Neural cell (in vitro differentiated cells): ENCODE measurements around the gene AIF1. TPM values are rescaled to one million over a fixed set of nuclear protein-coding genes. Genes with fewer than 3 reads are reported as not detected.

Experiments
- H2AFZ ChIP-seq: fragments of 200-600, 300-800 bp; sonication (generic), shearing (Covaris generic); 2 replicates; pipeline ENCODE4 v1.6.0; 2014; ENCODE audit warnings: low read depth, mild to moderate bottlenecking, antibody characterized with exemption, low read length, moderate library complexity
- H3F3A ChIP-seq: fragments of 200-600 bp; shearing (Covaris generic); 2 replicates; pipeline ENCODE4 v1.6.1; 2016; ENCODE audit warnings: mild to moderate bottlenecking, moderate library complexity, mixed read lengths, antibody characterized with exemption, low read length; ENCODE audit not compliant: insufficient read depth, poor library complexity, severe bottlenecking
- H3K27ac ChIP-seq: fragments of 200-600, 300-800 bp; sonication (generic), shearing (Covaris generic); 2 replicates; pipeline ENCODE4 v1.5.1; 2014; ENCODE audit warnings: mild to moderate bottlenecking, low read length, moderate library complexity
- H3K27me3 ChIP-seq: fragments of 300-800, 200-600 bp; sonication (generic), shearing (Covaris generic); 2 replicates; pipeline ENCODE4 v1.6.0; 2014; ENCODE audit warnings: mild to moderate bottlenecking, low read depth, low read length, moderate library complexity; ENCODE audit not compliant: insufficient read depth
- H3K36me3 ChIP-seq: fragments of 300-800, 200-600 bp; sonication (generic), shearing (Covaris generic); 2 replicates; pipeline ENCODE4 v1.5.1; 2014; ENCODE audit warnings: mild to moderate bottlenecking, antibody characterized with exemption, low read length, moderate library complexity; ENCODE audit not compliant: insufficient read depth
- H3K4me2 ChIP-seq: fragments of 300-800, 200-600 bp; sonication (generic), shearing (Covaris generic); 2 replicates; pipeline ENCODE4 v1.6.0; 2014; ENCODE audit warnings: mild to moderate bottlenecking, low read length
- H3K4me3 ChIP-seq: fragments of 300-800, 200-600 bp; sonication (generic), shearing (Covaris generic); 2 replicates; pipeline ENCODE4 v1.5.1; 2014; ENCODE audit warnings: mild to moderate bottlenecking, low read length, moderate library complexity
- H3K79me2 ChIP-seq: fragments of 200-600 bp; shearing (Covaris generic); replicated peaks from 2 replicates; pipeline ENCODE4 v1.6.0; 2014; ENCODE audit warnings: mild to moderate bottlenecking, low read length, moderate library complexity; ENCODE audit not compliant: insufficient read depth
- H3K9ac ChIP-seq: fragments of 300-800, 200-600 bp; sonication (generic), shearing (Covaris generic); 2 replicates; pipeline ENCODE4 v1.6.1; 2016; ENCODE audit warnings: mild to moderate bottlenecking, low read length, mixed read lengths
- H3K9me2 ChIP-seq: fragments of 200-600 bp; shearing (Covaris generic); 2 replicates; pipeline ENCODE4 v1.6.1; 2016; ENCODE audit warnings: mild to moderate bottlenecking, low read length, mixed read lengths; ENCODE audit not compliant: insufficient read depth
- H3K9me3 ChIP-seq: fragments of 200-600, 300-800 bp; sonication (generic), shearing (Covaris generic); 2 replicates; pipeline ENCODE4 v1.6.1; 2016; ENCODE audit warnings: mild to moderate bottlenecking, mixed run types, low read length, moderate library complexity, mixed read lengths
- H4K20me1 ChIP-seq: fragments of 200-600 bp; shearing (Covaris generic); 2 replicates; pipeline ENCODE4 v1.6.1; 2016; ENCODE audit warnings: mild to moderate bottlenecking, mixed run types; ENCODE audit not compliant: insufficient read depth
- CTCF ChIP-seq: fragments of 450-650 bp; IDR thresholded peaks from 2 replicates; pipeline ENCODE4 v1.5.1; 2014; ENCODE audit warnings: antibody characterized with exemption, mild to moderate bottlenecking, moderate library complexity; ENCODE audit not compliant: poor library complexity, severe bottlenecking
- EP300 ChIP-seq: fragments of 450-650 bp; conservative IDR thresholded peaks from 2 replicates; pipeline ENCODE4 v1.6.1; 2014; ENCODE audit warnings: antibody characterized with exemption, mild to moderate bottlenecking, moderate library complexity; ENCODE audit not compliant: poor library complexity, severe bottlenecking
- EZH2 ChIP-seq: fragments of 200-600, 300-800 bp; shearing (Covaris generic), sonication (generic); IDR thresholded peaks from 2 replicates; pipeline ENCODE4 v1.6.1; 2014; ENCODE audit warnings: antibody characterized with exemption, low read length, borderline replicate concordance, mild to moderate bottlenecking; ENCODE audit not compliant: insufficient read depth, poor library complexity, severe bottlenecking
- MXI1 ChIP-seq: fragments of 450-650 bp; conservative IDR thresholded peaks from 2 replicates; pipeline ENCODE4 v1.6.1; 2014; ENCODE audit warnings: antibody characterized with exemption, mild to moderate bottlenecking; ENCODE audit not compliant: poor library complexity, severe bottlenecking
- POLR2AphosphoS5 ChIP-seq: IDR thresholded peaks from 2 replicates; pipeline ENCODE4 v1.6.1; 2012
- RAD21 ChIP-seq: fragments of 450-650 bp; conservative IDR thresholded peaks from 2 replicates; pipeline ENCODE4 v1.6.1; 2014; ENCODE audit warnings: antibody characterized with exemption, mild to moderate bottlenecking, moderate library complexity
- REST ChIP-seq: IDR thresholded peaks from 2 replicates; pipeline ENCODE4 v1.6.1; 2012; ENCODE audit warnings: borderline replicate concordance
- SMC3 ChIP-seq: fragments of 450-650 bp; conservative IDR thresholded peaks from 2 replicates; pipeline ENCODE4 v1.6.1; 2014; ENCODE audit warnings: antibody characterized with exemption, mild to moderate bottlenecking, moderate library complexity; ENCODE audit not compliant: poor library complexity
- TAF1 ChIP-seq: IDR thresholded peaks from 2 replicates; pipeline ENCODE4 v1.6.1; 2012; ENCODE audit warnings: low read depth
- polyA plus RNA-seq: library from polyadenylated mRNA; depleted of rRNA; stranded (reverse); fragments of >200 nt; gene quantifications from 2 replicates; pipeline ENCODE4 v1.2.3, GENCODE V29; 2014

AIF1 gene
- polyA plus RNA-seq, 1 donor from 2014 or later, result not detected

GRCh38 chr6:31663126-31663960 lies 48.3 kb downstream of the AIF1 start:
- H4K20me1 ChIP-seq, result no peaks in the 10 kb centered on the region
- H3K27ac ChIP-seq, result no peak overlapping the region
- no peaks in the 10 kb centered on the region for H3K36me3 ChIP-seq
- H3K79me2 ChIP-seq, result peaks cover 50% of the 10 kb centered on the region
- TF ChIP-seq EP300 (no peak), POLR2AphosphoS5 (no peak), CTCF (no peak), SMC3 (no peak)
- no peaks in the 10 kb centered on the region for H3K9me3 ChIP-seq
- peak overlapping the region; percentile 68 for H3K4me2 ChIP-seq
- H3K9me2 ChIP-seq, result no peaks in the 10 kb centered on the region
- no peak overlapping the region for H2AFZ ChIP-seq
- no peaks in the 10 kb centered on the region for H3F3A ChIP-seq
- peak overlapping the region; percentile 88 for H3K4me3 ChIP-seq
- no peaks in the 10 kb centered on the region for H3K27me3 ChIP-seq
- peak overlapping the region; percentile 81 for H3K9ac ChIP-seq

GRCh38 chr6:31663961-31664789 lies 49.1 kb downstream of the AIF1 start:
- Histone ChIP-seq H3K79me2 (peaks cover 49% of the 10 kb centered on the region), H2AFZ (peak overlapping the region; percentile 47), H3K9me2 (no peaks in the 10 kb centered on the region), H3K36me3 (no peaks in the 10 kb centered on the region), H3K9ac (peak overlapping the region; percentile 81), H3K4me2 (peak overlapping the region; percentile 68), H3K9me3 (no peaks in the 10 kb centered on the region), H3K4me3 (peak overlapping the region; percentile 88), H3K27ac (peak overlapping the region; percentile 85), H4K20me1 (no peaks in the 10 kb centered on the region), H3K27me3 (no peaks in the 10 kb centered on the region), H3F3A (no peaks in the 10 kb centered on the region)
- no peak for TF ChIP-seq REST
- no peak for TF ChIP-seq EP300
- no peak for TF ChIP-seq RAD21
- no peak for TF ChIP-seq EZH2
- no peak for TF ChIP-seq POLR2AphosphoS5
- TF ChIP-seq TAF1, result no peak
- TF ChIP-seq MXI1, result no peak
- TF ChIP-seq CTCF, result no peak
